Fibroblast of lung (primary cell): ENCODE measurements around the gene PLK4.

Experiments
- EZH2 ChIP-seq: IDR thresholded peaks from 2 replicates; pipeline ENCODE4 v1.5.1; 2012; ENCODE audit warnings: low read length, control low read depth, mild to moderate bottlenecking; ENCODE audit errors: missing control alignments
- TF ChIP-seq, protein P1 (sequence below), 2 donors: IDR thresholded peaks in 1 of 2; conservative IDR thresholded peaks in 1 of 2; 1 replicate in 1 of 2; 2 replicates in 1 of 2; pipeline ENCODE4 v1.5.1; 2011 to 2012; ENCODE audit warnings: low read length in 2 of 2, control low read depth in 1 of 2, inconsistent platforms in 1 of 2, low read depth in 1 of 2, mild to moderate bottlenecking in 1 of 2

DNA sequence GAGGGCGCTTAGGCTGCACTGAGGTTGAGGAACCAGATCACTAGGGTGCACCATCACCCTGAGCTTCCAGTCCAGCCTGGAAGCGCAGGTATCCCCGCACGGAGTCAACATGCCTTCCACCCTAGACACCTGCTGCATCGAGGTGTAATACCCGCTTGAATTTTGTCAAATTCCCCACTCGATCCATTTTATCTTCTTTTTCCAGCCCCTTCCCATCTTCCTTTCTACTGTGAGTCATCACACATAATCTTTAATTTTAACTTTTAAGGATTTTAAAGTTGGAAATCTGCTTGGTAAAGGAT, 821 bp downstream of the PLK4 start:
- TF ChIP-seq EZH2, result no peak
- TF ChIP-seq, protein P1, sequence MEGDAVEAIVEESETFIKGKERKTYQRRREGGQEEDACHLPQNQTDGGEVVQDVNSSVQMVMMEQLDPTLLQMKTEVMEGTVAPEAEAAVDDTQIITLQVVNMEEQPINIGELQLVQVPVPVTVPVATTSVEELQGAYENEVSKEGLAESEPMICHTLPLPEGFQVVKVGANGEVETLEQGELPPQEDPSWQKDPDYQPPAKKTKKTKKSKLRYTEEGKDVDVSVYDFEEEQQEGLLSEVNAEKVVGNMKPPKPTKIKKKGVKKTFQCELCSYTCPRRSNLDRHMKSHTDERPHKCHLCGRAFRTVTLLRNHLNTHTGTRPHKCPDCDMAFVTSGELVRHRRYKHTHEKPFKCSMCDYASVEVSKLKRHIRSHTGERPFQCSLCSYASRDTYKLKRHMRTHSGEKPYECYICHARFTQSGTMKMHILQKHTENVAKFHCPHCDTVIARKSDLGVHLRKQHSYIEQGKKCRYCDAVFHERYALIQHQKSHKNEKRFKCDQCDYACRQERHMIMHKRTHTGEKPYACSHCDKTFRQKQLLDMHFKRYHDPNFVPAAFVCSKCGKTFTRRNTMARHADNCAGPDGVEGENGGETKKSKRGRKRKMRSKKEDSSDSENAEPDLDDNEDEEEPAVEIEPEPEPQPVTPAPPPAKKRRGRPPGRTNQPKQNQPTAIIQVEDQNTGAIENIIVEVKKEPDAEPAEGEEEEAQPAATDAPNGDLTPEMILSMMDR (conservative IDR thresholded peaks at IDR 0.05 in 1 of 2, IDR thresholded peaks at IDR 0.05 in 1 of 2; ENCODE audit: low read depth in 1 of 2, low read length in 2 of 2), result no peak
